Measurements from ENCODE around the gene FLNB.
"Not testable (repeated sequence)": the region's sequence is repeated elsewhere in the genome, so short reads cannot be mapped to it uniquely, and the experiment has no call there.

Gene FLNB

DNA sequence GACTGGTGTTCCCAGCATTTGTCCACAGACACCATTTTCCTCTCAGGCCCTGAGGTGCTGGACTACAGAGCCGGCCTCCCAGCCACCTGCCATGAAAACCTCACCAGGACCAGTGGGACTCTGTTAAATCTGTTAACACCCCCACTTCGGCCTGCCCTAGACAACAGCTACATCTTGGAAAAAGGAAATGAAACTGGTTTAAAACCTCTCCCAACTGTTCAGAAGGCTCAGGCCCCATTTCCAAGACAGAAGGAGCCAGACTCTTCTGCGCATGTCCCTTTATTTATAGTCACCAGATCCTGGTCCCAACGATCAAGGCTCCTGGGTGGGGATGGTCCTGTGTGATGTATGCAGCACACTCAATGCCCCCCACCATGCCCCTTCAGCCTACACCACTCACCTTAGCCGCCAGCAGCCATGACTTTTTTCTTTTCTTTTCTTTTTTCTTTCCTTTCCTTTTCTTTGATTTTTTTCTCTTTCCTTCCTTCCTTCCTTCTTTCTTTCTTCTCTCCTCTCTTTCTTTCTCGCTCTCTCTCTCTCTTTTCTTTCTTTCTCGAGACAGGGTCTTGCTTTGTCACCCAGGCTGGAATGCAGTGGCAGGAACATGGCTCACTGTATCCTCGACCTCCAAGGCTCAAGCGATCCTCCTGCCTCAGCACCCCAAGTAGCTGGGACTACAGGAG is 25.5 kb upstream of the FLNB start:
- DNase-seq (ENCODE audit: low read depth, low spot score): no peak

DNA sequence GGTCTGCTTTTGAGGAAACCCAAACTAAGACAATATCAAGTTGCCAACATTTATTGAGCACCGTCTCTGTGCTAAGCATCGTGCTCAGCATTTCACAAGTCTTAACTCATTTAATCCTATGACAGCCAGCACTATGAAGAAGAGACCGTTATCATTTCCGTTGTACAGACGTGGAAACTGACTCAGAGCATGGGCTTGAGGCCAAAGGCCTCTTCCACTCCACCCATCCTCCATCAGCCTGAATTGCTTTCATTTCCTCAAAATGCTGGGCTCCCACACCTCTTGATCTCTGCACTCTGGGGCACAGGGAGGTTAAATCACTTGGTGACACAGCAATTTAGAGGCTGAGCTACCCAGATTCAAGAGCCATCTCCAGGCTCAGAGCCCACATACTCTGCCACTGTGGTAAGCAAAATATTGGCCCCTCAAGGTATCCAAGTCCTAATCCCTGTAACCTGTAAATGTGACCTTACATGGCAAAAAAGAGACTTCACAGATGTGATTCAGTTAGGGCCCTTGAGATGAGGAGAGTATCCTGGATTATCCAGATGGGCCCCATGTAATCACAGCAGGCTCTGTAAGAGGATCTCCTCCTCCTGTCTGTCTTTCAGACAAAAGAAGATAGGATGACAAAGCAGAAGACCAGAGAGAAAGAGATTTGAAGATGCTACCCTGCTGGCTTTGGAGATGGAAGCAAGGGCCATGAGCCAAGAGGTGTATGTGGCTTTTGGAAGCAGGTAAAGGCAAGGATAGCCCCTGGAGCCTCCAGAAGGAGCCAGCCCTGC is 24.3 kb upstream of the FLNB start:
- no peak for DNase-seq (ENCODE audit: low read depth, low spot score)

DNA sequence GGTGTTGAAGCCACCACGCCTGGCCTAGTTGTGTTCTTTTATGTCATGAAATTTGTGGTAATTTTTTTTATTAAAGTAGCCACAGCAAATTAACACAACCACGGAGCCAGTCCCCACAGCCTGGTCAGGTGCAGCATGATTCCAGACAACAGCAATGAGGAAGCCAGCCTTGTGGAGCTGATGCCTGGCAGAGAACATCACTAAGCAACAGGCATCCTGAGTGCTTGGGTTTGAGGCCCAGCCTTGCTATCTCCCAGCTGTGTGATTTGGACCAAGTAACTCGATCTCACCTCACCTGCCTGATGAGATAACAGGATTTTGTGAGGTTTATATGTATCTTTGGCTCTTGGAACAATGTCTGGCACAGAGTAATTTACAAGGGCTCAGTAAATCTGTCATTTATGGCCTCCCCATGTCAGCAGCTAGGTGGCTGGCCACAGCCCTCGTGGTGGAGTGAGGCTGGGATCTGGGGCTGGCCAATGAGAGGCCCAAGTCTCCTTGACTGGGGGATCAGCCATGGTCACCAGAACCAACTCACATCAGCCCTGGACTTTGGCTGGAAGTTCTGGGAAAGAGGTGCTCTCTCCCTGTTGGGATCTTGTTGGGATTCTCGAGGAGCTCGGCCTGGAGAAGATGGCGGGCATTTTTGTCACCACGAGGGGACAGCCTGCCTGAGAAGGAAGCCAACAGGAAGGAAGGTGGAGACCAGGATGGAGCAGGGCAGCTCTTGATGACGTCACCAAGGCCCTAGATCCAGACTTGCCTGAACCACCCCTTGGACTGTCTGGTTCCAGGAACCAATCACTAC is 22.8 kb upstream of the FLNB start:
- no peak for DNase-seq (ENCODE audit: low read depth, low spot score)

DNA sequence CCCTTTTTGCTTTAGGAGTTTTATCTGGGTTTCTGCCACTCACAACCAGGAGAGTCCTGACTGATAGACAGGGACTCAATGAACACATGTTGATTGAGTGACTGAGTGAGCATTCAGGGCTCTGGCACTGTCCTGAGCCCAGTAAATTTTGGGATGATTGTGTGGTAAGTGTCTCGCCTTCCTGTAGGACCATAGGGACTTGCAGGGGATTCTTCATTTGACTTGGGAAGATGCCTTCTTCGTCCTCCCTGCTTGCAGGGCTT is 22.3 kb upstream of the FLNB start:
- DNase-seq (ENCODE audit: low read depth, low spot score): no peak

DNA sequence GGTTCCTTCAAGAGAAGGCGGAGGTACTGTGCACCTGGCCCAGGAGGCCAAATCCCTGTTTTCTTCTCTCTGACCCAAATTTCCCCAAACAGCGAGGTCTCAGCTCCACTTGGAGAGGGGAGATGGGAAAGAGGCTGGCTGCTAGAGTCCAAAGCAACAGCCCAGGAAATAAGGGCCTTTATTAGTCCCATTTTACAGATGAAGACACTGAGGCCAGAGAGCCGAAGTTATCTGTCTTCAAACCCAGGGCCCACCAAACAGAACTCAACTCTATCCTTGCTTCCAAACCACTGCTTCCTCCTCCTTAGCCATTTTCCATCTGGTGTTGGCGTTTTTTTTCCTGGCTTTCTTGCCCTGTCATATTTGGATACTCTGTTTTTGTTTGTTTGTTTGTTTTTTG is 22.0 kb upstream of the FLNB start:
- DNase-seq (ENCODE audit: low read depth, low spot score): no peak

DNA sequence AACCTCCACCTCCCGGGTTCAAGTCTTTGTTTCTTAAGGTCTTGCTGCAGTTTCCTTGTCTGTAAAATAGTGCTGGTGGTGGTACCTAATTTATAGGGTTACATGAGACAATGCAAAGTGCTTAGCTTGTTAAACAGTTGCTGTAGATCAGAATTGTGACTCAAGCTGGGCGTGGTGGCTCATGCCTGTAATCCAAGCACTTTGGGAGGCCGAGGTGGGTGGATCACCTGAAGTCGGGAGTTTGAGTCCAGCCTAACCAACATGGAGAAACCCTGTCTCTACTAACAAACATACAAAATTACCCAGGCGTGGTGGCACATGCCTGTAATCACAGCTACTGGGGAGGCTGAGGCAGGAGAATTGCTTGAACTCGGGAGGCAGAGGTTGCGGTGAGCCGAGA is 19.0 kb upstream of the FLNB start:
- DNase-seq (ENCODE audit: low read depth, low spot score): not testable (repeated sequence)

DNA sequence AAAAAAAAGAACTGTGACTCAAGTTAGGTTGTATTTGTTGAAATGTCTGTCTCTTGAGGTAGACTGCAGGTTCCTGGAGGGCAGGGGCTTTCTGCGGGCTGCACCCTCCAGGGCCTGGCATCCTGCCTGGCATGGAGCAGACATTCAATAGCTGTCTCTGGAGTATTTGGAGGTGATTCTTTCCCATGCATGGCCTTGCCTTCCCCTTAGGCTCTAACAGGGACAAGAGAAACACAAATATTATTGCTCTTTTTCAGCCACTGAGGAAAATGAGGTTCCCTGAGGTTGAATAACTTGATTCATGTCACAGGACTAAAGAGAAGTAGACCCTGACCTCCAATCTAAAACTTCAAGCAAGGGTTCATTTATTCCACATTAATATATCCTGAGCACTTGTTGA is 18.6 kb upstream of the FLNB start:
- DNase-seq (ENCODE audit: low read depth, low spot score): no peak

DNA sequence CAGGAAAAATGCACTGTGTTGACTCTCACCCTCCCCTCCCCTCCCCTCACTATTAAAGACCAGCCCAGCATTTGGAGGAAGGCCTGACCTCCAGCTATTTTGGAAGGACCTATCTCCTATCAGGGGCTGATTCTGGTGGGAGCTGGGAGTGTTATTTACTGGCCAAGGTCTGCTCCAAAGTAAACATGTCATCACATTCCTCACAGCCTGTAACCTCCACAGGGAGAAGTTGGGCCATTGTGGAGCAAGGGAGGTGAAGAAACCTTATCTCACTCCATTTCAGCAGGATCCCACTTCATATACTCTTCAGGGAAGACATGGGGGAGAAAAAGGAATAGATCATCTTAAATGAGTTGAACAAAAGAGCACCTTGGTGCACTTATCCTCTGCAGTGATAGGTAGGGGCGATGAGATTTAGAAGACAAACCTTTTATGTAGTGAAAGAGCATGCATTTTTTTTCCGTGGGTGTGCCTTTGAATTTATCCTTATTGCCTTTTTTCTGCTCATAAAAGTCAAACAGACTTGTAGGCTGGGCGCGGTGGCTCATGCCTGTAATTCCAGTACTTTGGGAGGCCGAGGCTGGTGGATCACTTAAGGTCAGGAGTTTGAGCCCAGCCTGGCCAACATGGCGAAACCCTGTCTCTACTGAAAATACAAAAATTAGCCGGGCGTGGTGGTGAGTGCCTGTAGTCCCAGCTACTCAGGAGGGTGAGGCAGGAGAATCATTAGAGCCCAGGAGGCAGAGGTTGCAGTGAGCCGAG is 15.6 kb upstream of the FLNB start:
- DNase-seq (ENCODE audit: low read depth, low spot score): no peak

DNA sequence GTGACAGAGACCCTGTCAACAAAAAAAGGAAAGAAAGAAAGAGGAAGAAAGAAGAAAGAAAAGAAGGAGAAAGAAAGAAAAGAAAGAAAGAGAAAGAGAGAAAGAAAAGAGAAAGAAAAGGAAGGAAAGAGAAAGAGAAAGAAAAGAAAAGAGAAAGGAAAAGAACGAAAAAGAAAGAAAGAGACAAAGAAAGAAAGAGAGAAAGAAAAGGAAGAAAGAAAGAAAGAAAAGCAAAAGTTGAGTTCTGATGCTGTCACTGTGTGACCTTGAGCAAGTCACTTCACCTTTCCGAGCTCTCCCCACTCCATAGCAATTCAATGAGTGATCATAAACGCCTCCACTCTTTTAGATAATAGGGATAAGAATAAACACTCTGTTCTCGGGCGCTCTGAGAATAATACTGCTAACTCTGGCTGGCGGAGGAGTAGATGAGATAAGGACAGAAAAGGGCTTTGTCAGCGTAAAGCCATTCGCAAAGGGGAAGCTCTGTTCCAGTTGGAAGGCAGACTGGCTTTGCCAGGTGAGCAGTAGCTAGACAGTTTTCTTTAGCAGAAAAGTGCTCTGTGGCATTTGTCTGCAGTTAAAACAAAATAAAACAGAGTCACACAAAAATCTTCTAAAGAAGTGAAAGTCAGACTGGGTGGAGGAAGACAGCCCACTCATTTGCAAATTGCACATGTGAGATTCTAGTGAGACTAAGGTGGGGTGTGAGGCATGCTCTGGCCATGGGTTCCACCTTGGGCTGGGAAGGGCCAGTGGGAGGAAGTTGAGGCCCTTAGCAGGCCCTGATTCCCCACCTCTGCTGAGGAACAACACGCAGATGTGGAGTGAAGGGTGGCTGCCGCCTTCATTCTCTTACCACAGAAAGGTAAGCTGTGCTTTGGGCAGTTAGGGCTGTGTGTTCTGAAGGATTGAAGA is 9.6 kb upstream of the FLNB start:
- no peak for DNase-seq (ENCODE audit: low read depth, low spot score)

DNA sequence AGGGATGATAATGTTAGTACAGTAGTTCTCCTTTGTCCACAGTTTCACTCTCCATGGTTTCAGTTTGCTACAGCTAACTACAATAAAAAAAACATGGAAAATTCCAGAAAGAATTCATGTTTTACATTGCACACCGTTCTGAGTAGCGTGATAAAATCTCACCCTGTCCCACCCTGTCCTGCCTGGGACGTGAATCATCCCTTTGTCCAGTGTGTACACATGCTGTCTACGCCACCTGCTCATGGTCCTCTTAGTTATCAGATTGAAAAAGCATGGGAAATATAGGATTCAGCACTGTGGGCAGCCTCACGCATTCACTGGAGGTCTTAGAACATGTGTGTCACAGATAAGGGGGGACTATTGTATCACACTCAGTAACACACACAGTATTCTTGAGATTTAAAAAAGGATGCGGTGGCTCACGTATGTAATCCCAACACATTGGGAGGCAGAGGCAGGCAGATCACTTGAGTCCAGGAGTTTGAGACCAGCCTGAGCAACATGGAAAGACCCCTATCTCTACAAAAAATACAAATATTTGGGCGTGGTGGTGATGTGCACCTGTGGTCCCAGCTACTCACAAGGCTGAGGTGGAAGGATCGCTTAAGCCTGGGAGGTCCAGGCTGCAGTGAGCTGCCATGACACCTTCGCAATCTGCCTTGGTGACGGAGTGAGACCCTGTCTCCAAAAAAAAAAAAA is 8.7 kb upstream of the FLNB start:
- DNase-seq (ENCODE audit: low read depth, low spot score): no peak

DNA sequence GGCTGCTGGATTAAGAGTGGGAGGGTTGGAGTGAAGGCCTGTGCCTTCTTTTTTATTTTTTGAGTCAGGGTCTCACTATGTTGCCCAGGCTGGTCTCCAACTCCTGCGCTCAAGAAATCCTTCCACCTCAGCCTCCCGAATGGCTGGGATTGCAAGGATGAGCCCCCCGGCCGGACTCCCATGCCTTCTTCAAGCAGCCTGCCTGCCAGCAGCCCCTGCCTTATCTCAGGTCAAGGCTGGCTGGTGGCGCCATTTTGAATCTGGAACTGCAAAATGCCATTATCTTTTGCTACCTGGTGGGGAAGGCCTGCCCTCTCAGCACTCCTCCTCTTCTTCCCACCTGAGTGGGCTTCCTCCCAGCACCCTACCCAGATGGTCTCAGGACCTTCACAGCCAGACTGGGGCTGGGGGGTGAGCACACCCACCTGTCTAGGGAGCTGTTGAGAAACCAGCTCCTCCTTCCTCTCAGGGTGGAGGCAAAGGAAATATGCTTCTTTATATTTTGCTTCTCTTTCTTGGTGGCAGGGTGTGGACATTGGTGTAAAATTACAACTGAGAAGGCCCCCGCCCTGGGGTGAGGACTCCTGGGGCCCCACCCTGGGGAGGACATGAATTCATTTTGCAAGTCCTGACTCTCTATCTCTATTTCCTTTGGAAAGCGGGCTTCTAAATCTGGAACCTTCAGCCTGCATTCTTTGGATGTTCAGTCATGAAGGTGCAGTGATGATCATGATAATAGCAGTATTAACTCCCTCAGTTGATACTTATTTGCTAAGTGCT is 7.7 kb upstream of the FLNB start:
- DNase-seq (ENCODE audit: low read depth, low spot score): no peak

DNA sequence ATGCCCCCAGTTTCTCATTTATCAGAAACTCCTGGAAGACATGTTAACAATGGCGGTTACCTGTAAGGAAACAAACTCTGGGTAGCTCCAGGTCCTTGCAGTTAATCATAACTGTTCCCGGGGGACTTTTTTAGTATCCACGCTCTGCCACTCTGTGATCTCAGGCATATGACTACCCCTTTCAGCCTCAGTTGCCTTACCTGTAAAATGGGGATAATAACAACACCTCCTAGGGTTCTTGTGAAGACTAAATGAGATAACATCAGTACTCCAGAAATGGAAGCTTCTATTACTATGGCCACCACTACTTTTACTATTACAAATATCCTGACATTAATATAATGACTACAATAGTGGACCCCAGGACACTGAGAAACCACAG is 7.1 kb upstream of the FLNB start:
- no peak for DNase-seq (ENCODE audit: low read depth, low spot score)

DNA sequence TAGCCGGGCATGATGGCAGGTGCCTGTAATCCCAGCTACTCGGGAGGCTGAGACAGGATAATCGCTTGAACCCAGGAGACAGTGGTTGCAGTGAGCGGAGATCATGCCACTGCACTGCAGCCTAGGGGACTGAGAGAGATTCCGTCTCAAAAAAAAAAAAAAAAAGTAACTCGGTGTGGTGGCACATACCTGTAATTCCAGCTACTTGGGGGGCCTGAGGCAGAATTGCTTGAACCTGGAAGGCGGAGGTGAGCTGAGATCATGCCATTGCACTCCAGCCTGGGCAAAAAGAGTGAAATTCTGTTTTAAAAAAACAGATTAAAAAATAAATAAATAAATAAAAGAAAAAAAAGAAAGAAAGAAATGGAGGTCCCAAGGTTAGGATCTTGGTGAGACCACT is 6.2 kb upstream of the FLNB start:
- DNase-seq (ENCODE audit: low read depth, low spot score): no peak

DNA sequence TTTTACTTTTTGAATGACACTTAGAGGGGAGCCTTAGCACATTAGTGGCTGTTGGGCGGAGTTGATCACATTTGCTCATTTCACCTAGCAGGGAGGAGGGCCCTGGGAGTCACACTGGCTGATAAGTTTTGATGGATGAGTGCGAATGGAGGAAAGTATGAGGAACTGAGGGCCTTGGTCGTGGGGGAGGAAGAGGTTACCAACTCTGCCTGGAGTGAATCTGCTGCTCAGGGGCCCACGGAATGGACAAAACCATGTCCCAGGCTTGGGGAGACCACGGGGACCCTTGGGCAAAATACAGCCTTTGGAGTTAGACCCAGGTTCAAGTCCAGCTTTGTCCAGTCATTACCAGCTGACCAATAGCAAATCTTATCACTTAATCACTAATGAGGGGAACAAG is 5.1 kb upstream of the FLNB start:
- no peak for DNase-seq (ENCODE audit: low read depth, low spot score)

DNA sequence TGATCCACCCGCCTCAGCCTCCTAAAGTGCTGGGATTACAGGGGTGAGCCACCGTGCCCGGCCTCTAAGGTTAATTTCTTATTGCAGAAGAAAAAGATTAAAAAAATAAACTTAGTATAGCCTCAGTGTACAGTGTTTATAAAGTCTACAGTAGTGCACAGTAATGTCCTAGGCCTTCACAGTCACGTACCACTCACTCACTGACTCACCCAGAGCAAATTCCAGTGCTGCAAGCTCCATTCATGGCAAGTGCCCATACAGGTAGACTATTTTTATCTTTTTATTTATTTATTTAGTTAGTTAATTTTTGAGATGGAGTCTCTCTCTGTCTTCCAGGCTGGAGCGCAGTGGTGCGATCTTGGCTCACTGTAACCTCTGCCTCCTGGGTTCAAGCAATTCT is 3.2 kb upstream of the FLNB start:
- no peak for DNase-seq (ENCODE audit: low read depth, low spot score)

DNA sequence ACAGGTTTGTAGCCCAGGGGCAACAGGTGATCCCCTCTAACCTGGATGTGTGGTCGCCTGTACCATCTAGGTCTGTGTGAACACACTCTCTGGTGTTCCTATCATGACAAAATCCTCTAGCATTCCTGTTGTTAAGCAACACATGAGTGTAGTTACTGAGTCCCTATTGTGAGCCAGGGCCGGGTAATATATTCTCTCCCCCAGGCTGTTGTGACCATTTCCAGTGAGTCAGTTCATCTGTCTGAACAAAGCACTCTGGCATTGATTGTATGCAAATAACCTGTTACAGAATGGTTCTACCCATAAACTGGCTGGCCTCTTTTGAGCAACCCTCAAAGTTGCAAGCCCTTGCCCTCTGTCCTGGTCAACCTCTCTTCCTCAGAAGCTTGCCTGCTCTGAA is 2.6 kb upstream of the FLNB start:
- no peak for DNase-seq (ENCODE audit: low read depth, low spot score)

DNA sequence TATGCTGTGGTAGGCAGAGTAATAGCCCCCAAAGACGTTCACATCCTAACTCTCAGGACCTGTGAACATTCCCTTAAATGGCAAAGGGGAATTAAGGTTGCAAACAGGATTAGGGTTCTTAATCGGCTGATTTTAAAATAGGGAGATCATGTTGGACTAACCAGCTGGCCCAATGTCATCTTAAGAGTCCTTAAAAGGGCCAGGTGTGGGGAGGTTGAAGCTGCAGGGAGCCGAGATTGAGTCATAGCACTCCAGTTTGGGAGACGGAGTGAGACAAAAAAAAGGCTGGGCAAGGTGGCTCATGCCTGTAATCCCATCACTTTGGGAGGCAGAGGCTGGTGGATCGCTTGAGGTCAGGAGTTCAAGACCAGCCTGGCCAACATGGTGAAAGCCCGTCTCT is 1.6 kb upstream of the FLNB start:
- DNase-seq (ENCODE audit: low read depth, low spot score): no peak

DNA sequence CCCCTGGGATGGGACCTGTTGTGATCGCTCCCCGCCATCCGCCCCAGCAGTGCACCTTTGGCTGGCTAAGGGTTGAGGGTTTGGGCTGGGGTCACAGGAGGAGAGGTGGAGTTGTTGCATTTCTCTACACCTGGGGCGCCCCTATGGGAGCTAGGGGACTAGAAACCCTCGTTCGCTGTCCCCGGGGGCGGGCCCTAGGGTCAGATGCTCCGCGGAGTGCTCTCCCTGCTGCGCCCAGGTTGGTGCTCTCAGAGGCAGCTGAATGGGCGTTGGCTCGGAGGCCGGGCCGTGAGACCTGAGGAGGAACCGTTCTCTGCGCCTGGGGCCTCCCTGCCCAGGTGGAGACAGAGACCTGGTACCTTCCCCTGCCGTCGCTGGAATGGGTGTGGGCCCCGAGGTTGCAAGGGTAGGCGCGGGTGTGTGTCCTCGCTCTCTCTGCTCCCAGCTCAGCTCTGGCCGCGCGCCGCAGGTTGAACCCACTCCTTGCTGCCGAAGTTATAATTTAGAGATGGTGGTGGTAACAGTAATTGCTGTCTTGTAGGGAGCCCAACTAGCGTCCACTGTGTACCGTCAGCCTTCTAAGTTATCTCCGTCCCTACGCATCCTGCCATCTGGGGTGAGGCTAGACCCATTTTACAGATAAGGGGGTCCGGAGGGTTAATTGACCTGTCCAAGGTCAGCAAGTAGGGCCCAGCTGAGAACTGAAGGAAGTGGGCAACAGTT is 965 bp downstream of the FLNB start:
- DNase-seq (ENCODE audit: low read depth, low spot score): no peak

Measured in iPS DF 19.7 (cell line).